Esophagus muscularis mucosa (tissue), 3 donors: Measurements from ENCODE around the gene NRXN3.

Experiments used
- CTCF ChIP-seq, 3 experiments: fragments of 200-600 bp in 2 of 3; fragments of 450-650 bp in 1 of 3; sonication (generic) in 2 of 3; IDR thresholded peaks; one replicate each; pipeline ENCODE4 v1.5.1; 2017 to 2019; ENCODE audit warnings: antibody characterized with exemption in 3 of 3, mild to moderate bottlenecking in 2 of 3, moderate library complexity in 1 of 3
- POLR2A ChIP-seq: fragments of 450-650 bp; IDR thresholded peaks from one replicate; pipeline ENCODE4 v1.6.1; 2017; ENCODE audit warnings: antibody characterized with exemption, moderate library complexity, mild to moderate bottlenecking, low read depth
- POLR2AphosphoS5 ChIP-seq, 2 donors: sonication (generic); formaldehyde crosslinking; IDR thresholded peaks; one replicate each; pipeline ENCODE4 v1.6.1; 2017; ENCODE audit warnings: antibody characterized with exemption in 2 of 2

GRCh38 chr14:78614593-78614992 lies 444.4 kb downstream of the NRXN3 start:
- TF ChIP-seq CTCF (IDR thresholded peaks at IDR 0.05) (no peak), POLR2A (no peak), POLR2AphosphoS5 (IDR thresholded peaks at IDR 0.05) (no peak)
